Measurements from ENCODE around the gene PPP6R2.

The PPP6R2 gene

GRCh38 chr22:50487290-50488005 lies 144.3 kb downstream of the PPP6R2 start:
- no peak for DNase-seq

- no peak for DNase-seq
Measured at GRCh38 chr22:50488006-50488677, 145.0 kb downstream of the PPP6R2 start.

GRCh38 chr22:50488886-50489285 lies 145.8 kb downstream of the PPP6R2 start:
- DNase-seq: no peak

GRCh38 chr22:50489363-50490243 lies 146.5 kb downstream of the PPP6R2 start:
- DNase-seq: no peak

GRCh38 chr22:50490531-50491308 lies 147.6 kb downstream of the PPP6R2 start:
- DNase-seq: no peak

Measured in effector CD8-positive, alpha-beta T cell (primary cell).